DOHH2 (cell line): ENCODE measurements around the gene ERCC4.
A peak's percentile ranks its signal among the peaks of the same experiment; 100 is the strongest.

Source experiments
- CTCF ChIP-seq: fragments of 200-600 bp; sonication (generic); IDR thresholded peaks from one replicate; pipeline ENCODE4 v1.5.1; 2014; ENCODE audit warnings: antibody characterized with exemption, mild to moderate bottlenecking, low read depth, low read length; ENCODE audit not compliant: poor library complexity, severe bottlenecking
- EZH2phosphoT487 ChIP-seq: fragments of 200-600 bp; sonication (generic); IDR thresholded peaks from 2 replicates; pipeline ENCODE4 v1.6.1; 2017; ENCODE audit warnings: borderline replicate concordance, mild to moderate bottlenecking, antibody characterized with exemption, low read length, moderate library complexity, mixed read lengths

- TF ChIP-seq CTCF (peak; percentile 32), EZH2phosphoT487 (no peak)
Observed at GRCh38 chr16:13968835-13969234, 48.9 kb downstream of the ERCC4 start.
